Stromal cell of bone marrow (primary cell): ENCODE results near the gene COL9A3.

ENCODE experiments used
- DNase-seq: peaks from one replicate; pipeline ENCODE4 v3.0.0-alpha.2; 2012; ENCODE audit warnings: low read depth

Gene COL9A3

DNA sequence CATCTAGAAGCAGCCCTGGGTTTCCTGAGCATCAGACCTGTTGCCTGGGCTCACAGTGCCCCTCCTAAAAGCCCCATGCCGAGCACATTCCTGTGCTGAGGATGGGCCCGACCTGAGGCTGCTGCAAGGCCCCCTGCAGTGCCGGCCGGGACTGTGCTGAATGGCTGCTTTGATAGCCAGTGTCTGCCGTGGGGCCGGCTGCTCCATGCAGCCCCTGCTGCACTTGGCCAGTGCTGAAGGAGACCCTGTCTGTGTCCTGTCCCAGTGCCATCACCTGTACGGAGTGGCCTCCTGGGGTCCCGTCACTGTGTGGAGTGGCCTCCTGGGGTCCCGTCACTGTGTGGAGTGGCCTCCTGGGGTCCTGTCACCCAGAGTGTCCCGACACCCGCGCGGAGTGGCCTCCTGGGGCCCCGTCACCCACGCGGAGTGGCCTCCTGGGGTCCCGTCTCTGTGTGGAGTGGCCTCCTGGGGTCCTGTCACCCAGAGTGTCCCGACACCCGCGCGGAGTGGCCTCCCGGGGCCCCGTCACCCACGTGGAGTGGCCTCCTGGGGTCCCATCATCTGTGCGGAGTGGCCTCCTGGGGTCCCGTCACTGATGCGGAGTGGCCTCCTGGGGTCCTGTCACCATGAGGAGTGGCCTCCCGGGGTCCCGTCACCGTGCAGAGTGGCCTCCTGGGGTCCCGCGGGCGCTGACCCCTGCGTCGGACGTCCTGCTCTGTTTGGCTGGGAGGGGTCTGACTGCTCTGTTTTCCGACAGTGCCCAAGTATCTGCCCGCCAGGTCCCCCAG, 7.0 kb downstream of the COL9A3 start:
- no peak for DNase-seq

DNA sequence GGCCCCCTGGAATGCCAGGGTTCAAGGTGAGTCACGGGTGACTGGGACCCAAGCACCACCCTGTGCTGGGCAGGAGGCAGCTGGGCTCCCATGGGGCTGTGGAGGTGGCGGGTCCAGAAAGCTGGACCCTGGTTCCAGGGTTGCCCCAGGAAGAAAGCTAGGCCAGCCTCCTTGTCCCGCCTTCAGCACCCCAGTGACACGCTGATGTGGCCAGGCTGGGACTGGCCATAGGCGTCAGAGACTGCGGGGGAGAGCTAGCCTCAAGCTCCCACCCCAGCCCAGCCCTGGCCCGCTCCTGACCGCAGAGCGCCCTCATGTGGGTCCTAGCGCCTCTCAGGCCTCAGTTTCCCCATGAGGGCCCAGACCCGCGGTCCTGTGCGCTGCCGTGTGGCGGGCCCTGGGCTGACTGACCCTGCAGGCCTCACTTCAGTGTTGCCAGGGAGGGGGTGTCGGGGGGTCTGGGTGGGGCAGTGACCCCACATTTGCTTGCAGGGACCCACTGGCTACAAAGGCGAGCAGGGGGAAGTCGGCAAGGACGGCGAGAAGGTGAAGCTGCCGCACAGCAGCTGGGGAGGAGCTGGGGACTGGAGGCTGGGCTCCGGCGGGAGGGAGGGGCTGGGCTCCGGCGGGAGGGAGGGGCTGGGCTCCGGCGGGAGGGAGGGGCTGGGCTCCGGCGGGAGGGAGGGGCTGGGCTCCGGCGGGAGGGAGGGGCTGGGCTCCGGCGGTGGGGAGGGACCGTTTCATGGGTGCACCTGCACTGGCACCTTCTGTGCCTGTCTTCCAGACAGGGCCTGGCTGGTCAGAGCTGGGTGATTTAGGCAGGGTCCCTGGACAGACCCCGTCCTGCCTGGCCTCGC, 7.9 kb downstream of the COL9A3 start:
- no peak for DNase-seq

DNA sequence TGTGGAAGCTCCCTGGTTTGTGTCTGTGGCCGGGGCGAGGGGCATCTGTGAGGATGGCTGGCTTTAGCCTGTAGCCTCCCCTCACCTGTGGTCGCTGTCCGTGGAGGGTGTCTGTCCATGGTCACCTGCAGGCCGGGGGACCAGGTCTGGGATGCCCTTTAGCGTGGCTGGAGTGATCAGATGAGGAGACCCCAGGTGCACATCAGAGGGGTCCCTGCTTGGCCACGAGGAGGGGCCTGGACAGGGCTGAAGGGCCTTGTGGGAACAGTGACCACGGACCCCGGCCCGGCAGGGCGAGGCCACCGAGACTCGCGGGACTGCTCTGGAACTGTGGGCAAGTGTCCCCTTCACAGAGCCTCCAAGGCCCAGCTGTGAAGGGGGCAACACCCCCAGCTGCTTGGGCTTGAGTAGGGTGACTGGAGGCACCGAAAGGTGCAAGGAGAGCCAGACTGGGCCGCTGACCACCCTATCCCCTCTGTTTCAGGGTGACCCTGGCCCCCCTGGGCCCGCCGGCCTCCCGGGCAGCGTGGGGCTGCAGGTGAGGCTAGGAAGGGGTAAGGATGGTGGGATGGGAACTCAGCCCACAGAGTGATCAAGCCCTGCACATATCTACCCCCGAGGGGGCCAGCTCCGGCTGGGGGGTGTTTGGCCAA, 8.6 kb downstream of the COL9A3 start:
- no peak for DNase-seq

DNA sequence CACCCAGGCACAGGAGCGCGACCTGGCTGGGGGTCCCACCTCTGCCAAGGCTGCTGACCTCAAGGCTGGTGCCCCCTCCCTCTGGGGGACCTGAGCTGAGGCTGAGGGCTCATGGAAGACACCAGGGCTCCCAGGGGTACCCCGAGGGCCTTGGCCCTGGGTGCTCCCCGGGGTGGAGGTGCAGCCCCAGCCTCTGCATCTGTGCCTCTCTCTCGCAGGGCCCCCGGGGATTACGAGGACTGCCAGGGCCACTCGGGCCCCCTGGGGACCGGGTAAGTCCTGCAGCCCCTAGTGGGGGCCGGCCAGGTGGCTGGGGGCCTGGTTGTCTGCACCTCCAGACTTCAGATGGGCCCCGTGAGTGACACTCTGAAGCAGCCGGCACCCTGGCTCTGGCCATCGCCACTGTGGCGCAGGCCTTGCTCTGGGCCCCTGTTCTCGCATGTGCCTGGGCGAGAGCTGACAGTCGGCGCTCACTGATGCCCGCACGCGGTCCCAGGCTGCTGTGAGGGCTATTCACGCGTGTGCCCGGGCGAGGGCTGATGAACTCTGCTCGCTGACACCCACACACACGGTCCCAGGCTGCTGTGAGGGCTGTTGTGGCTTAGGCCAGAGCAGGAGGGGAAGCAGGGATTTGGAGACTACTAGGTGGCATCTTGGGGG, 9.3 kb downstream of the COL9A3 start:
- DNase-seq = no peak

DNA sequence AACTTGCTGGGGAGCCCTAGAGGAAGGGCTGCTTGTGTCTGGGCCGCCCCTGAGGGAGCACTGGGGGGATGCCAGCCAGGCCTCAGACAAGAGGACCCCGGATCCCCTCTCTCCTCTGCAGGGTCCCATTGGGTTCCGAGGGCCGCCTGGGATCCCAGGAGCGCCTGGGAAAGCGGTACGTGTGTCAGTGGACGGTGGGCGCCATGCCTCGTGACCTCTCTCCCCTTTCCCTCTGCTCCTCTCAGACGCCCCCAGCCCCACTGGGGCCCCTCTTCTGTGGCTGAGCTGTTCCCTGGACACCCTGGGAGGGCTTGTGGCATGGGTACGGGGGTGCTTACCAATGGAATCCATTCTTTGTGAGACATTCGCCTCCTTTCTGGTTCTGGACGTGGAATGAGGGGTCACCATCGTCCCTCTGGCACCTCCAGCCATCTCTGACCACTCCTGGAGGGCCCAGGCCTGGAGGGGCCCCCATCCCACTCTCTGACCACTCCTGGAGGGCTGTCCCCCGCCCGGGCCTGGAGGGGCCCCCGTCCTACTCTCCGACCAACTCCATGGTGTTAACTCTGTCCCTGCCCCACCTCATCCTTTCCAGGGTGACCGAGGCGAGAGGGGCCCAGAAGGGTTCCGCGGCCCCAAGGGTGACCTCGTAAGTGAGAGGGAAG, 9.9 kb downstream of the COL9A3 start:
- DNase-seq = no peak

DNA sequence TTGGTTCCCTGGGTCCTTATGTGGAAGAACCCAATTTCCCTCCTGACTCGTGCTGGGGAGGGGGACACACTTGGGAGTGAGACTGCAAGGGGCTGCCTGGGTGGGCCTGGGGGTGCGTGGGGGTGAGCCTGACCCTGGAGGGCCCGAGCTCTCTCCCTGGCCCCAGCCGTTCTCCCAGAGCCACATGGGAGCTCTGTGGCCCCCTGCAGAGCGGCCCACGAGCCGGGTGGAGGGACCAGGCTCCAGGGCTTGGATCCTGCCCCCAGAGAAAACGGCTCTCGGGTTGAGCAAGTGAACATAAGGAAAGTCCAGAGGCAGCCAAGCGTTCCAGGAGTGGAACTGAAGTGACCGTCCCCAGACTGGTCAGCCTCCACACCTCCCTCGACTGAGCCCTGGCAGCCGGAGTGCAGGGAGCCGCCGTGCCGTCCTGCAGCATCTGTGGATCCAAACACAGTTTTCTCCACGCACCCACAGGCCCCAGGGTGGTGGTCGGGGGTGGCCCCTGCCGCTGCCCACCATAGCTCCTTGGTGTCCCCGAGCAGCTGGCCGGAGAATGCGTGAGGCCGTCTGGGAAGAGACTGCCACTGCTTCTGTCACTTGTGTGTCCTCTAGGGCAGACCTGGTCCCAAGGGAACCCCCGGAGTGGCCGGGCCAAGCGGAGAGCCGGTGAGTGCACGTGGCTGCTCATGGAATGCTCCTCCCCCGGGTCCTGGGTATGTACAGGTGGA, 10.6 kb downstream of the COL9A3 start:
- DNase-seq = no peak

DNA sequence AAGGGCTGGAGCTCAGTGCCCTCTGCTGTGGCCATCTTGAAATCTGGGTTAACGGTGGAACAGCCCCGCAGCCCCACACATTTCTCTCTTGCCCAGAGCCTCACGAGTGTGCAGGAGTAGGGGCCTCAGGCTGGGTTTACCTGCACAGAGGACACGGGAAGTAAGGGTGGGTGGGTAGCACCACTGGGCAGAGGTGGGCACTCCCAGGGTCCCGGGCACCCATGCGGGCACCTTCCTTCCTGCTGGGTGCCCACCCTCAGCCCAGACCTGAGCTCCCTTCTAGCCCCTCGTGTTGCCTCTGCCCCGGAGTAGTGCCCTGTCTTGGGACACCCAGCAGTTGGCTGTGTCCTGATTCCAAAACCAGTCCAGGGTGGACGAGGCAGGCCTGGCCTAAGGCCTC, 11.2 kb downstream of the COL9A3 start:
- DNase-seq = no peak

DNA sequence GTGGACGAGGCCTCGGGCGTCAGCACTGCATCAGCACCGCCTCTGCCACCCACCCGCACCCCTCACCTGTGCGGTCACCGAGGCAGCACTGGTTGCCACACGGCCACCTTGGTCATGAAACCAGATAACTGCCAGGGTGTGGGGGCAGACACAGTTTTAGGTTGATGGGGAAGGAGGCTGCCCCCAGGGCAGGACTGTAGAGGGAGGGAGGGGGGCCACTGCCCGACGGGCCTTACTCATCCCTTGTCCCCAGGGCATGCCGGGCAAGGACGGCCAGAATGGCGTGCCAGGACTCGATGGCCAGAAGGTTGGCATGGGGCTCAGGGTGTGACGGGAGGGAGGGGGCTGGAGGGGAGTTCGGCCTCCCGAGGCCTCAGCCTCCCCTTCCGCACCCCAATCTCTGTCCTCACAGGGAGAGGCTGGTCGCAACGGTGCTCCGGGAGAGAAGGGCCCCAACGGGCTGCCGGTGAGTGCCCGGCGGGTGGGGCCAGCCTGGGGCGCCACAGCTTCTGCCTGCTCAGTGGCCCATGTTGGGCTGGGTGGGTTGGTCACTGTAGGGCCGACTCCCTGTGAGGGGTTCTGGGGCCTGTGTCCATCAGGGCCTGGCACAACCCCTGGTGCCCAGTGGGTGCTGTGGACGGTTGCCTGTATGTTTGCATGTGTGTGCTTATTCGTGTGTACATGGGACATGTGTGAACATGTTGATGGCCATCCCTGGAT, 11.8 kb downstream of the COL9A3 start:
- DNase-seq = no peak

DNA sequence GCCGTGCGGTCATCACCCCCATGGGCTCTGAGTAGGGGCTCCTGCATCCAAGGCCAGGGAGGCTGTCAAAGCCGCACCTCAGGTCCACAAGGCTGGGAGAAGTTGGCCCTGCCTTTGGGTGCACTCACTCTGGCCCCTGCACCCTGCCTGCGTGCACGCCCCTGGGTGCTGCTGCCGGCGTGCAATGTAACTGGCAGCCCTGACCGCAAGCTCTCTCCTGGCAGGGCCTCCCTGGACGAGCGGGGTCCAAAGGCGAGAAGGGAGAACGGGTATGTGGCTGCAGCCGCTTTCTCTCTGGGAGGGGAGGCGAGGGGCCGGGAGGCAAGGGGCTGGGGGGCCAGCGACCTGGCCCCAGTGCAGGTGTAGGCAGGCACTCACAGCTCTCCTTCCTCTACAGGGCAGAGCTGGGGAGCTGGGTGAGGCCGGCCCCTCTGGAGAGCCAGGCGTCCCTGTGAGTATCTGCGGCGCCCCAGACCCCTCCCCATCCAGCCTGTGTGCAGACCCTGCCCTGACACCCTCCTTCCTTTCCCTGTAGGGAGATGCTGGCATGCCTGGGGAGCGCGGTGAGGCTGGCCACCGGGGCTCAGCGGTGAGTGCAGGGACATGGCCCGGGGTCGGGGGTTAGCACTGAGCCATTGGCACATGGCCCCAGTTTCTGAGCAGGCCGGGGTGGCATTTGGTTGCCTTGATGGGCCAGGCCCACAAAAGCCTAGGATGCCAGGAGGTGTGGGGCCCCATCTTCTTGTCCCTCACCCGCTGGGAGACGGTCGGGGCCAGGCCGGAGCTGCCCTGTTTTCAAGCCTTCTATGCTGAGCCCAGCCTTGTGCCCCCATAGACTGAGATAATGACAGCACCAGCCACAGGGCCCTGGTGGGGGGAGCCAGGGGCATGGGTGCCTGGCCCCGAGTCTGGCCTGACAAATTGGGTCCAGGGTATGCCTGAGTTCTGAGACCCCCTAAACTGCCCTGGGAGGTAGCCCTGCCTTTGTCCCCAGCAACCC, 12.7 kb downstream of the COL9A3 start:
- DNase-seq = no peak

DNA sequence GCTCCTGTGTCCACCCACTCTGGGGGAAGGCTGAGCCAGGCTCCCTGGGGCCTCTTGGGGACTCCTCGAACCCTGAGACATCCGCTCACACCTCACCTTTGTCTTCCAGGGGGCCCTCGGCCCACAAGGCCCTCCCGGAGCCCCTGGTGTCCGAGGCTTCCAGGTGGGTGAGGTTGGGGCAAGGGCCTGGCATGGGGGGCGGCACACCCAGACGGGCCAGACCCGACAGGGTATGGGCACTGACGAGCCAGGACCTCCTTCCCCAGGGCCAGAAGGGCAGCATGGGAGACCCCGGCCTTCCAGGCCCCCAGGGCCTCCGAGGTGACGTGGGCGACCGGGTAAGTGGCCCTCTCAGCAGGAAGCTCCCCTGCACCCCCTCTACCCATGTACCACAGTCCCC, 13.4 kb downstream of the COL9A3 start:
- no peak for DNase-seq

DNA sequence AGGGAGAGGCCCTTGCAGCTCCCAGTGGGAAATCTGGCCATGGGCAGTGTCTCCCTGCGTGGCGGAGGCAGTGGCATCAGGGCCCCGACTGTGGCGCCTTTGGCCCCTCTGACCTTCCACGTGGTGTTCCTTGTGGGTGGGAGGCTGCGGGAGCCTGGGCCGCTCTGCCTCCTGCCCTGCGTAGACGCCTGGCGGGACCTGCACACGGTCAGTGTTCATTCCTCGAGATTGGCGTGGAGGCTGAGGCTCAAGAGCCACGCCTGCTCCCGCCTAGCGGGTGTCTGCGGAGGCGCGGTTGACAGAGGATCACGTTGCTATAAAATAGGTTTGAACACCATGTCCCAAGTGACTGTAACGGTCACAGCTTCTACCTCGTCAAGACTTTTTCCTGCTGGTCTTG, 14.0 kb downstream of the COL9A3 start:
- no peak for DNase-seq

DNA sequence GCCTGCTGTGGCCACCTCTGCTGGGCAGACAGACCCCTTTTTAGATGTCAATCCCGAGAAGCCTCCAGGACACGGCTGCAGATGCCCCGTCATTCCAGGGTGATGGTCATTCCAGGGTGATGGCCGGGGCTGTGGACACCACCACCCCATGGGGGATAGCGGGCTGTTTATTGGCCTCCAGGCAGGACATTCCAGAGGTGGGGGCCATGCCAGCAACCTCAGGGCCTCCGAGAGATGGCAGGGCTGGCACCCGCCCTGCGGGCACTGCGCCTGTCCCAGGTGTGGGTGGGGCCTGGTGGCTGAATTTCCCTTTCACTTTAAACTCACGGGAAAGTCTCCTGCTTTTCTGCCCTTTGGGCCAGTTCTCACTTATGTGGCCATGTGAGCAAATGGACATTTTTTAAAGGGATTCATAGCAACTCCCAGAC, 14.5 kb downstream of the COL9A3 start:
- DNase-seq = no peak

DNA sequence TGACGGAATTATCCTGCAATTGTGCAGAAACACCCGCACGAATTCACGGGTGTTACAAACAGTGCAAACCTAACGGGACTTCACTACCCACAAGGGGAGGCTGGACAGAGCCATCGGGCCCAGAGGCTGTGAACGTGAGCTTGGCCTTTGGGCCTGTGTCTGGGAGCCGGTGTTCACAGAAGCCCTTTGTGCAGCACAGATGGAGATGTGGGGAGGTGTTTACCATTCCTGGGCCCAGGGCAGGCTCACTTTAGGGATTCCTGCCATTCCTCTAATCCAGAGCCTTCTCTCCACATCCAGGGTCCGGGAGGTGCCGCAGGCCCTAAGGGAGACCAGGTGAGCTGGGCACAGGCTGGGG, 15.0 kb downstream of the COL9A3 start:
- no peak for DNase-seq

DNA sequence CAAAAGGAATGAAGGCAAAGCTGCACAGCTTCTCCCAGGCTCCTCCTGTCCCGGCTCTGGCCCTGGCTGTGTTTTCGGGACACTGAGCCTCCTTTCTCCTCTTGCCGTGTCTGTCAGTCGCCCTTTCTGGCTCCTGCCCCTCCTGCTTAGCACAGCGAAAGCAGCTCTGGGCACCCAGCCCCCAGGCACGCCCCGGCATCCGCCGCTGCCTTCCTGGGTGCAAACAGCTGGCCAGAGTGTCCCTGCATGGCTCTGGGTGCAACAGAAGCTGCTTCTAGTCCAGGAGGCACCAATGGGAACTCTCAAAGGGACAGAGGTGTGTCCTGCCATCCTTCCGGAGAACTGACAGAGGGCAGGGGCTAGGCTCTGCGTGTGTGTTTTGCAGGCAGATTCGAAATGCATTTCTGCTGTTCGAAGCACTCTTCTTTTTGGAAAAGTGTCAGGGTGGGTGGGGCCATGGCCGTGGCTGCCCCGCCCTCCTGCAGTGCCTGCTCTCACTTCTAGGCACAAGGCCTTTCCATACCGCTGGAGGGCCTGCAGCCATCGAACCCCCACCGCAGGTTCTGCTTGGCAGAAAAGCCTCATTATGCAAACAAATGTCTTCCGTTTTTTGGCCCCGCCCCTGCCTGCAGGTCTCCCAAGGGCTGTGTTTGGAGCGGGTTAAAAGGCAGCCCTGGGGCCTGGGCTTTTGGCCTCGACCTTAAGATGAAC, 15.5 kb downstream of the COL9A3 start:
- no peak for DNase-seq

DNA sequence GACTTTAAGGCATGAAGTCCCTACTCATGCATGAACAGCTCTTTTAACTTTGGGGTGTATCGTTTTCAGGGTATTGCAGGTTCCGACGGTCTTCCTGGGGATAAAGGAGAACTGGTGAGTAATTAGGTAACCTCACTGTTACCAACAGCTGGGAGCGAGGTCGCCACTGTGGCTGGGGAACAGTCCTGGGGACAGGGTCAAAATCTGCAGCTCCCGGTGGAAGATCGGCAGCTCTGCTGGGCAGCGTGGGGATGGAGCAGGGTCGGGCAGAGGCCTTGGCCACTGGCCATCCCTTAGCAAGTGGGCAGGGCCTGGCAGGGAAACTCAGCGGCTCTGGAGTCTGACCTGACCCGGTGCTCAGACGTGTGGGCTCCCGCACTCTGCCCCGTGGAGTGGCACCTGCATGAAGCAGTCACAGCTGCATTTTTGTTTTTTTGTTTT, 16.1 kb downstream of the COL9A3 start:
- DNase-seq = no peak

DNA sequence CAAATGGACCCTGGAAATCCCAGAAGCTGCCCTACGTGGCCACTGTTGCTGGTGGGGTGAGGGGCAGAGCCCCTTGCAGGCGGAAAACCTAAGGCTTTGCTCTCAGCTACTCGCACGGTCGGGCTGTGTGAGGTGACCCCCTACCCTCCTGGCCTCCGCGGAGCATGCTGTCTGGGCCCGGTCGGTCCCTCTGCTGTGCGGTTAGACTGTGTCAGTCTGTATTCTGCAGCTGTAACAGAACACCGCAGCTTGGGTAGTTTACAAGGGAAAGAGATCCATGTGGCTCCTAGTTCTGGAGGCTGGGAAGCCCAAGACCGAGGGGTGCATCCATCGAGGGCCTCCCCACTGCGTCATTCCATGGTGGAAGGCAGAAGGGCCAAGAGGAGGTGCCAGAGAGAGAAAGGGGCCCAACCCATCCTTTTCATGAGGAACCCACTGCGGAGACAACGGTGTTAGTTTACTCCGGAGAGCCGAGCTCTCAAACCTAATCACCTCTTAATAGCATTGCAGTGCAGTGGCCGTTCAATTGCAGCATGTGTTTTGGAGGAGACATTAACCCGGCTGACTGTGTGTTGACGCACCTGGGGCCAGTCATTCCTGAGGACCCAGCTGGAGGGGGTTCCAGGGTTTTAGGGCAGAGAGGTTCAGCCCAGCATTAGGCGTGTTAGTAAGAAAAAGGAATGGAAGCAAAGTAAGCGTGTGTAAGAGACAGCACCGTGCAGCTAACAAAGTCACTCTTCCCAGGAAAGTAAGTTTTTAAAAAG, 18.3 kb downstream of the COL9A3 start:
- no peak for DNase-seq

DNA sequence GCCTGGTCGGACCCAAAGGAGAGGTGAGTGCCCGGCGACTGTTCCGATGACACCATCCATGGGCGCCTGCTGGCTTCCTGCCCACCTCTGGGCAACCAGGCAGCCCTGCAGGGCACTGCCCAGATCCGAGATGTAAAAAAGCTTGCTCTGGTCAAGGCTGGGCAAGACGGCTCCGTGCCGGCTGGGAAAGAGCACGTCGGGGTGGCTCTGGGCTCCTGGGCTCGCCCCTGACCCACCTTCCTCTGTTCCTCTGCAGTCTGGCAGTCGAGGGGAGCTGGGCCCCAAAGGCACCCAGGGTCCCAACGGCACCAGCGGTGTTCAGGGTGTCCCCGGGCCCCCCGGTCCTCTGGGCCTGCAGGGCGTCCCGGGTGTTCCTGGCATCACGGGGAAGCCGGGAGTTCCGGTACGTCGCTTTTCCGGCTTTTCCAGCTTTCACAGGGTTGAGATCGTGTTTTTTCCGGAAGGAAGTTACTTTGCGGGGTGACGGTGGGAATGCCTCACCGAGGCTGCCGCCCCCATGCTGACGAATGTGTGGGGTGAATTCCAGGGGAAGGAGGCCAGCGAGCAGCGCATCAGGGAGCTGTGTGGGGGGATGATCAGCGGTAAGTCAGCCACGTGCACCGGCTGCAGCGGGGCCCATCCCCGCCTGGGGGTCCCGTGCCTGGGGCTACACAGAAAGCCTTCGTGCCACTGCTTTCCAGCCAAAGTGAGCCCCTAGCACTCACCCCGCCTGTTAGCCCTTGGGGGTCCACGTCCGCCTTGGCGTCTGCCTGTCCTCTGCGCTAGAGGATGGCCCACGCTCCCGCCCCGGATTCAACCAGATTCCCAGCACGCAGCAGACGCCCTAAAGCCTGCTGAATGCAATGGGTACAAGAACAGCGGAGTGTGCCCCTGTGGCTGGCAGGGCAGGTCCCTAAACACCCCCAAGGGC, 19.3 kb downstream of the COL9A3 start:
- no peak for DNase-seq
